Measurements from ENCODE around the gene C14orf119.

C14orf119 gene

GRCh38 chr14:23123419-23123818 is 28.1 kb downstream of the C14orf119 start:
- Histone ChIP-seq H3K4me1 (peaks cover 42% of the 10 kb centered on the region), H3K27ac (no peak overlapping the region), H3K4me3 (no peak overlapping the region), H3K27me3 (no peaks in the 10 kb centered on the region), H3K9me3 (no peaks in the 10 kb centered on the region), H3K9ac (no peak overlapping the region), H3K36me3 (no peaks in the 10 kb centered on the region), H4K20me1 (no peaks in the 10 kb centered on the region), H3K4me2 (no peak overlapping the region)
- TF ChIP-seq Cebpa-rat (IDR thresholded peaks at IDR 0.05): no peak

GRCh38 chr14:23124337-23124954 is 29.1 kb downstream of the C14orf119 start:
- no peak for TF ChIP-seq Cebpa-rat (IDR thresholded peaks at IDR 0.05)
- H3K4me1 ChIP-seq: peaks cover 42% of the 10 kb centered on the region
- H3K36me3 ChIP-seq: no peaks in the 10 kb centered on the region
- no peak overlapping the region for H3K27ac ChIP-seq
- no peak overlapping the region for H3K4me2 ChIP-seq
- no peaks in the 10 kb centered on the region for H3K9me3 ChIP-seq
- no peak overlapping the region for H3K4me3 ChIP-seq
- no peak overlapping the region for H3K9ac ChIP-seq
- no peaks in the 10 kb centered on the region for H3K27me3 ChIP-seq
- H4K20me1 ChIP-seq: no peaks in the 10 kb centered on the region

- H3K27ac ChIP-seq: no peak overlapping the region
- H3K9ac ChIP-seq: no peak overlapping the region
- no peaks in the 10 kb centered on the region for H3K36me3 ChIP-seq
- H3K9me3 ChIP-seq: no peaks in the 10 kb centered on the region
- H3K4me3 ChIP-seq: no peak overlapping the region
- TF ChIP-seq Cebpa-rat (IDR thresholded peaks at IDR 0.05): no peak
- H4K20me1 ChIP-seq: no peaks in the 10 kb centered on the region
- H3K4me2 ChIP-seq: no peak overlapping the region
- H3K27me3 ChIP-seq: no peaks in the 10 kb centered on the region
- H3K4me1 ChIP-seq: peaks cover 39% of the 10 kb centered on the region
Measured at GRCh38 chr14:23125011-23125410, 29.7 kb downstream of the C14orf119 start.

GRCh38 chr14:23125933-23126524 is 30.7 kb downstream of the C14orf119 start:
- no peaks in the 10 kb centered on the region for H3K36me3 ChIP-seq
- H3K9me3 ChIP-seq: no peaks in the 10 kb centered on the region
- H3K27ac ChIP-seq: no peak overlapping the region
- no peak overlapping the region for H3K4me3 ChIP-seq
- H3K4me1 ChIP-seq: peaks cover 39% of the 10 kb centered on the region
- no peaks in the 10 kb centered on the region for H4K20me1 ChIP-seq
- TF ChIP-seq Cebpa-rat (IDR thresholded peaks at IDR 0.05): no peak
- H3K27me3 ChIP-seq: no peaks in the 10 kb centered on the region
- no peak overlapping the region for H3K9ac ChIP-seq
- no peak overlapping the region for H3K4me2 ChIP-seq

- Histone ChIP-seq H3K4me1 (peaks cover 39% of the 10 kb centered on the region), H3K9ac (no peak overlapping the region), H3K27me3 (no peaks in the 10 kb centered on the region), H3K4me3 (no peak overlapping the region), H3K36me3 (no peaks in the 10 kb centered on the region), H3K27ac (no peak overlapping the region), H4K20me1 (no peaks in the 10 kb centered on the region), H3K4me2 (no peak overlapping the region), H3K9me3 (no peaks in the 10 kb centered on the region)
- TF ChIP-seq Cebpa-rat (IDR thresholded peaks at IDR 0.05): no peak
Measured at GRCh38 chr14:23126548-23127278, 31.4 kb downstream of the C14orf119 start.

GRCh38 chr14:23127861-23128260 is 32.6 kb downstream of the C14orf119 start:
- H4K20me1 ChIP-seq: no peaks in the 10 kb centered on the region
- no peak overlapping the region for H3K4me3 ChIP-seq
- no peak for TF ChIP-seq Cebpa-rat (IDR thresholded peaks at IDR 0.05)
- no peaks in the 10 kb centered on the region for H3K27me3 ChIP-seq
- no peak overlapping the region for H3K27ac ChIP-seq
- no peaks in the 10 kb centered on the region for H3K36me3 ChIP-seq
- H3K4me2 ChIP-seq: peak overlapping the region; percentile 41
- H3K4me1 ChIP-seq: peaks cover 40% of the 10 kb centered on the region
- H3K9ac ChIP-seq: no peak overlapping the region
- no peaks in the 10 kb centered on the region for H3K9me3 ChIP-seq

GRCh38 chr14:23128969-23129758 is 33.9 kb downstream of the C14orf119 start:
- Histone ChIP-seq H3K9me3 (no peaks in the 10 kb centered on the region), H3K4me2 (no peak overlapping the region), H3K36me3 (no peaks in the 10 kb centered on the region), H3K4me3 (no peak overlapping the region), H4K20me1 (no peaks in the 10 kb centered on the region), H3K4me1 (peaks cover 44% of the 10 kb centered on the region), H3K27me3 (no peaks in the 10 kb centered on the region), H3K27ac (no peak overlapping the region), H3K9ac (no peak overlapping the region)
- TF ChIP-seq Cebpa-rat (IDR thresholded peaks at IDR 0.05): no peak

- Histone ChIP-seq H3K4me2 (peak overlapping the region; percentile 68), H3K4me3 (no peak overlapping the region), H3K27ac (no peak overlapping the region), H3K36me3 (no peaks in the 10 kb centered on the region), H3K9me3 (no peaks in the 10 kb centered on the region), H3K4me1 (peaks cover 44% of the 10 kb centered on the region), H4K20me1 (no peaks in the 10 kb centered on the region), H3K27me3 (no peaks in the 10 kb centered on the region), H3K9ac (no peak overlapping the region)
- no peak for TF ChIP-seq Cebpa-rat (IDR thresholded peaks at IDR 0.05)
Measured at GRCh38 chr14:23129759-23130316, 34.5 kb downstream of the C14orf119 start.

GRCh38 chr14:23130871-23131270 is 35.6 kb downstream of the C14orf119 start:
- H3K4me1 ChIP-seq: peaks cover 44% of the 10 kb centered on the region
- no peak overlapping the region for H3K4me3 ChIP-seq
- no peaks in the 10 kb centered on the region for H3K27me3 ChIP-seq
- TF ChIP-seq Cebpa-rat (IDR thresholded peaks at IDR 0.05): no peak
- no peaks in the 10 kb centered on the region for H3K36me3 ChIP-seq
- H3K27ac ChIP-seq: peak overlapping the region; percentile 50; the same call in 1 of the 2 replicates
- 0 out of 2 replicates have a peak overlapping the region, but pooled peaks have one; percentile 25 for H3K9ac ChIP-seq
- no peaks in the 10 kb centered on the region for H4K20me1 ChIP-seq
- no peaks in the 10 kb centered on the region for H3K9me3 ChIP-seq
- peak overlapping the region; percentile 68 for H3K4me2 ChIP-seq
